Kidney glomerular epithelial cell (primary cell): Measurements from ENCODE around the gene PDCD6IP.
"Not testable (repeated sequence)": the region's sequence is repeated elsewhere in the genome, so short reads cannot be mapped to it uniquely, and the experiment has no call there.

Experiments
- DNase-seq: peaks from one replicate; lab custom pipeline; 2025; lab: John Stamatoyannopoulos, UW

PDCD6IP gene

GRCh38 chr3:33795856-33796536, 2.4 kb upstream of the PDCD6IP start:
- no peak for DNase-seq

GRCh38 chr3:33798113-33798417, 365 bp upstream of the PDCD6IP start:
- no peak for DNase-seq

GRCh38 chr3:33799202-33799551, 747 bp downstream of the PDCD6IP start:
- no peak for DNase-seq

- DNase-seq: no peak
Observed at GRCh38 chr3:33803252-33803651, 4.8 kb downstream of the PDCD6IP start.

- no peak for DNase-seq
Observed at GRCh38 chr3:33803894-33804526, 5.6 kb downstream of the PDCD6IP start.

- DNase-seq: no peak
Observed at GRCh38 chr3:33807191-33807590, 8.8 kb downstream of the PDCD6IP start.

GRCh38 chr3:33808559-33808958, 10.1 kb downstream of the PDCD6IP start:
- DNase-seq: no peak

- no peak for DNase-seq
Observed at GRCh38 chr3:33810545-33810944, 12.1 kb downstream of the PDCD6IP start.

- DNase-seq: no peak
Observed at GRCh38 chr3:33821989-33822388, 23.6 kb downstream of the PDCD6IP start.

- DNase-seq: no peak
Observed at GRCh38 chr3:33823821-33824220, 25.4 kb downstream of the PDCD6IP start.

- no peak for DNase-seq
Observed at GRCh38 chr3:33825111-33825510, 26.7 kb downstream of the PDCD6IP start.

GRCh38 chr3:33826206-33826605, 27.8 kb downstream of the PDCD6IP start:
- no peak for DNase-seq

GRCh38 chr3:33826688-33827087, 28.3 kb downstream of the PDCD6IP start:
- no peak for DNase-seq

- DNase-seq: no peak
Observed at GRCh38 chr3:33829720-33830119, 31.3 kb downstream of the PDCD6IP start.

- no peak for DNase-seq
Observed at GRCh38 chr3:33831053-33831452, 32.6 kb downstream of the PDCD6IP start.

- no peak for DNase-seq
Observed at GRCh38 chr3:33833408-33834095, 35.1 kb downstream of the PDCD6IP start.

GRCh38 chr3:33834096-33834453, 35.6 kb downstream of the PDCD6IP start:
- no peak for DNase-seq

- DNase-seq: not testable (repeated sequence)
Observed at GRCh38 chr3:33837182-33837581, 38.8 kb downstream of the PDCD6IP start.

GRCh38 chr3:33839283-33839682, 40.9 kb downstream of the PDCD6IP start:
- DNase-seq: no peak

GRCh38 chr3:33840179-33840578, 41.7 kb downstream of the PDCD6IP start:
- DNase-seq: no peak

GRCh38 chr3:33848624-33849347, 50.4 kb downstream of the PDCD6IP start:
- no peak for DNase-seq

GRCh38 chr3:33850599-33850998, 52.2 kb downstream of the PDCD6IP start:
- DNase-seq: not testable (repeated sequence)

- not testable (repeated sequence) for DNase-seq
Observed at GRCh38 chr3:33855407-33855806, 57.0 kb downstream of the PDCD6IP start.
